Epithelial cell of esophagus (primary cell): ENCODE measurements around the gene RASGRP1.

Source experiments
- DNase-seq: peaks from one replicate; pipeline ENCODE4 v3.0.0; 2010; ENCODE audit warnings: low read depth
- H3K4me3 ChIP-seq: 2 replicates; pipeline ENCODE4 v1.5.1; 2011; ENCODE audit warnings: mild to moderate bottlenecking, low read length, control low read depth
- TF ChIP-seq, protein P1 (sequence below): IDR thresholded peaks from 2 replicates; pipeline ENCODE4 v1.5.1; 2011; ENCODE audit warnings: low read depth, mild to moderate bottlenecking, low read length, control low read depth, inconsistent platforms; ENCODE audit not compliant: insufficient read depth; ENCODE audit errors: missing control alignments

The RASGRP1 gene

DNA sequence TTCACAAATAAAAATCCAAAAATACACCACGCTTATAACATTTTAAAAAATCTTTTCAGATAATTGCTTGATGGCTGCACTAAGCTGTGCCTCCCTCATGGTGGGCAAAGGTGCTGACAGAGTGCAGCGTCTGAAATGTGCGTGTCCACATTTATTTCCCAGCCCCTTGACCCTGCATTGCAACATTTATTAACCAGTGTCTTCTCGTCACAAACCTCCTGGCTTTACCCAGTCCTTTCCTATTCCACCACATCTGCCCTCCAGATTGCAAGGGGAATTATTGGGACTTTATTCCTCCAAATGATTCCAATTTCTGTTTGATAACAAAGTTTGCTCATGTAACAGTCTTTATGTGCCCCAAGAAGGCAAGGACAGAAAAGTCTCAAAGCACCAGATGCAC is 5.5 kb downstream of the RASGRP1 start:
- H3K4me3 ChIP-seq: no peak overlapping the region
- TF ChIP-seq, protein P1, sequence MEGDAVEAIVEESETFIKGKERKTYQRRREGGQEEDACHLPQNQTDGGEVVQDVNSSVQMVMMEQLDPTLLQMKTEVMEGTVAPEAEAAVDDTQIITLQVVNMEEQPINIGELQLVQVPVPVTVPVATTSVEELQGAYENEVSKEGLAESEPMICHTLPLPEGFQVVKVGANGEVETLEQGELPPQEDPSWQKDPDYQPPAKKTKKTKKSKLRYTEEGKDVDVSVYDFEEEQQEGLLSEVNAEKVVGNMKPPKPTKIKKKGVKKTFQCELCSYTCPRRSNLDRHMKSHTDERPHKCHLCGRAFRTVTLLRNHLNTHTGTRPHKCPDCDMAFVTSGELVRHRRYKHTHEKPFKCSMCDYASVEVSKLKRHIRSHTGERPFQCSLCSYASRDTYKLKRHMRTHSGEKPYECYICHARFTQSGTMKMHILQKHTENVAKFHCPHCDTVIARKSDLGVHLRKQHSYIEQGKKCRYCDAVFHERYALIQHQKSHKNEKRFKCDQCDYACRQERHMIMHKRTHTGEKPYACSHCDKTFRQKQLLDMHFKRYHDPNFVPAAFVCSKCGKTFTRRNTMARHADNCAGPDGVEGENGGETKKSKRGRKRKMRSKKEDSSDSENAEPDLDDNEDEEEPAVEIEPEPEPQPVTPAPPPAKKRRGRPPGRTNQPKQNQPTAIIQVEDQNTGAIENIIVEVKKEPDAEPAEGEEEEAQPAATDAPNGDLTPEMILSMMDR: no peak
- DNase-seq: no peak

DNA sequence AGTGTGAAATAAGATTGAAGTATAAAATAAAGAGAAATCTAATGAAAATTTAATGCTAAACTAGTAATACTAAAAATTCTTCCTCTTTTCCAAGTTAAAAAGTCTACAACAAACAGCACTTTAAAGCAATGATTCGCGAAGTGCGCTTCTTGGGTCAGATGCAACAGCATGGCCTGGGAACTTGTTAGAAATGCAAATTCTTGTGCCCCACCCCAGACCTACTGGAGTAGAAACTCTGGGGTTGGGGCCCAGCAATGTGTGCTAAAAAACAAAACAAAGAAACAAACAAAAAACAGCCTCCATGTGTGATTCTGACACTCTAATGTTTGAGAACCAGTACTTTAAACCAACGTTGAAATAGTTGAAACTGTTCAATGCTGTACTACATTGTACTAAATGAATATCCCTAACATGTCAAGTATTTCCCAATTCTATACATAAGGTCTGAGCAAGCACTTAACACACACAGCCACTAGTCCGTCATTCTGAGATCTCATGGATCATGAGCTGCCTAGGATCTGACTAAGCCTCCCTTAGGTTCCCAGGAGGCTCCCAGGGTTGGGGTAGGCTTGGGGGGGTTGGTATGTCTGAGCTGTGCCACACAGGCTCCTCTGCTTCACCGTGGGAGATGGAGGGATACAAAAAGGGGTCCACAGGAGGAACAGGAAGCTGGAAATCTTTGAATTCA is 6.1 kb downstream of the RASGRP1 start:
- no peak overlapping the region for H3K4me3 ChIP-seq
- DNase-seq: peak; percentile 42
- TF ChIP-seq, protein P1: peak; percentile 6

GRCh38 chr15:38557921-38558320 is 6.7 kb downstream of the RASGRP1 start:
- H3K4me3 ChIP-seq: no peak overlapping the region
- no peak for DNase-seq
- TF ChIP-seq, protein P1: no peak

DNA sequence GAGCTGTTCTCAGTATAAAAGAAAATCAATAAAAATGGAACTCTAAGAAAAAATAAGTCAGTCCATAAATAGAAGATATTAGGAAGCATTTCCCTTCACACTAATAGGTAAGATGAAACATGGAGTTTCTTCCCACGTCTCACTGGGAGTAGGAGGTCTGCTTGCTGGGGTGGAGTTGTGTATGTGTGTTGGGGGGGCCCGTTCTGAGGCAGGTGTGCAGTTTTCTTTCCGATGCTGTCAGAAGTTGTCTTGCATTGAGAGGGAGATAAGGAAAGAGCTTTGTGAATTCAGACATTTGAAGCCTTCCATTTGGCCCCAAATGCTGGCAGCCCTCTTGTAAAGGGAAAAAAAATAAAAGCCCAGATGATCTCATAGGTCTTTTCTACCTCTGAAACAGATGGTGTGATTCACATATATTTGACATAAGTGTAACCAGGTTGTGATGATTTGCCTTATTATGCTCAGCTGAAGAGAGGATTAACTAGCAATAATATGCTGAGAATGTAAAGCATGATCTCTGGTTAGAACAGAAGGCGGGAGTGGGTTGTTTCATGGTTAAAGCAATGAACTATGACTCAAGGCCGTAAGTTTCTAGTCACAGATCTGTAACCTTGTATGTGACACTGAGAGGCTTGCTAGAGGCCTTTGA is 8.8 kb downstream of the RASGRP1 start:
- DNase-seq: peak; percentile 4
- TF ChIP-seq, protein P1: no peak
- no peak overlapping the region for H3K4me3 ChIP-seq

- TF ChIP-seq, protein P1: no peak
- no peak for DNase-seq
- no peak overlapping the region for H3K4me3 ChIP-seq
Measured at GRCh38 chr15:38554354-38554753, 10.3 kb downstream of the RASGRP1 start.

DNA sequence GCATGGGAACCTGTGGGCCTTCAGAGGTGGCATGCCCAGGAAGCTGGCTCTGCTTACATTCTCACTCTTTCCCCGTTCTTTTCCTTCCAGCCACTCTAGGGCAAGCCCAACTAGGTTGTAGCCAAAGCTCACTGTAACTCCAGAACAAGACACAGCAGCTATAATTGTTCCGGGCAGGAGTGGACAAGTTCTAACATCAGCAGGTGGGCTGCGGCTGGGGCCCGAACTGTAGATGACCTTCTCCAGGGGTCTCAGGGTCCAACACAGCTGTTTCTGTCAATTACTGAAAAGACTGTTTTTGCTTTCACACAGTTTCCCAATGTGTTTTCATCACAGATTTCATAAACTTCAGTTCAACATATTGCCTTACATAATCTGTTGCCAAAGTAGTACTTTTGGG is 11.5 kb downstream of the RASGRP1 start:
- TF ChIP-seq, protein P1: no peak

More for the DNA sequence above, 11.5 kb downstream of the RASGRP1 start:
- H3K4me3 ChIP-seq: no peak overlapping the region
- no peak for DNase-seq
